Measurements from ENCODE around the gene TRIM38. TPM values are rescaled to one million over a fixed set of nuclear protein-coding genes. Genes with fewer than 3 reads are reported as not detected.
"Not testable (repeated sequence)": the region's sequence is repeated elsewhere in the genome, so short reads cannot be mapped to it uniquely, and the experiment has no call there.

The TRIM38 gene
- total RNA-seq, 1 experiment from 2014 or later, result 7.2 TPM

GRCh38 chr6:26000366-26001144, 38.0 kb downstream of the TRIM38 start:
- DNase-seq (ENCODE audit: extremely low read depth, low read depth), result no peak

- peak; percentile 50 for DNase-seq (ENCODE audit: extremely low read depth, low read depth)
Observed at GRCh38 chr6:26003102-26003694, 40.6 kb downstream of the TRIM38 start.

GRCh38 chr6:26006086-26006939, 43.7 kb downstream of the TRIM38 start:
- DNase-seq (ENCODE audit: extremely low read depth, low read depth), result no peak

GRCh38 chr6:26006940-26007305, 44.3 kb downstream of the TRIM38 start:
- not testable (repeated sequence) for DNase-seq (ENCODE audit: extremely low read depth, low read depth)

GRCh38 chr6:26008470-26008869, 45.9 kb downstream of the TRIM38 start:
- DNase-seq (ENCODE audit: extremely low read depth, low read depth), result no peak

- DNase-seq (ENCODE audit: extremely low read depth, low read depth), result no peak
Observed at GRCh38 chr6:26009817-26010216, 47.2 kb downstream of the TRIM38 start.

GRCh38 chr6:26012061-26012460, 49.5 kb downstream of the TRIM38 start:
- no peak for DNase-seq (ENCODE audit: extremely low read depth, low read depth)

GRCh38 chr6:26014386-26014785, 51.8 kb downstream of the TRIM38 start:
- not testable (repeated sequence) for DNase-seq (ENCODE audit: extremely low read depth, low read depth)

- DNase-seq (ENCODE audit: extremely low read depth, low read depth), result no peak
Observed at GRCh38 chr6:26016245-26016962, 53.8 kb downstream of the TRIM38 start.

- DNase-seq (ENCODE audit: extremely low read depth, low read depth), result no peak
Observed at GRCh38 chr6:26016963-26017631, 54.5 kb downstream of the TRIM38 start.

GRCh38 chr6:26017632-26017966, 55.0 kb downstream of the TRIM38 start:
- no peak for DNase-seq (ENCODE audit: extremely low read depth, low read depth)

GRCh38 chr6:26019261-26019830, 56.7 kb downstream of the TRIM38 start:
- DNase-seq (ENCODE audit: extremely low read depth, low read depth), result no peak

GRCh38 chr6:26019967-26020328, 57.3 kb downstream of the TRIM38 start:
- no peak for DNase-seq (ENCODE audit: extremely low read depth, low read depth)

- peak; percentile 88 for DNase-seq (ENCODE audit: extremely low read depth, low read depth)
Observed at GRCh38 chr6:26020329-26021000, 57.9 kb downstream of the TRIM38 start.

GRCh38 chr6:26021001-26021349, 58.4 kb downstream of the TRIM38 start:
- peak; percentile 46 for DNase-seq (ENCODE audit: extremely low read depth, low read depth)

GRCh38 chr6:26021350-26022131, 58.9 kb downstream of the TRIM38 start:
- DNase-seq (ENCODE audit: extremely low read depth, low read depth), result peak; percentile 94

GRCh38 chr6:26022132-26022472, 59.5 kb downstream of the TRIM38 start:
- peak; percentile 72 for DNase-seq (ENCODE audit: extremely low read depth, low read depth)

- DNase-seq (ENCODE audit: extremely low read depth, low read depth), result no peak
Observed at GRCh38 chr6:26022737-26023136, 60.1 kb downstream of the TRIM38 start.

GRCh38 chr6:26024651-26025046, 62.0 kb downstream of the TRIM38 start:
- no peak for DNase-seq (ENCODE audit: extremely low read depth, low read depth)

Measured in NCI-H460 (cell line).